Measurements from ENCODE around the gene LIN37. TPM values are rescaled to one million over a fixed set of nuclear protein-coding genes. Genes with fewer than 3 reads are reported as not detected.

Gene LIN37
- total and polyA plus RNA-seq, 12 donors: 6.0 to 137 (median 12.5) TPM

GRCh38 chr19:35777086-35777841 lies 28.9 kb downstream of the LIN37 start:
- H3K4me1 ChIP-seq (replicated peaks in 1 of 2): peaks cover 0 to 5% of the 10 kb centered on the region in 2 donors
- 68 to 87% (median 76%) methylated on average over 11 to 19 of the region's 19 CpGs for WGBS, 4 donors
- DNase-seq: no peak
- TF ChIP-seq POLR2A (IDR thresholded peaks at IDR 0.05) (no peak), CTCF (IDR thresholded peaks at IDR 0.05) (no peak)
- H3K36me3 ChIP-seq (replicated peaks in 1 of 2): peaks cover 0 to 6% of the 10 kb centered on the region in 2 donors
- no peak overlapping the region for H3K27ac ChIP-seq
- no peaks in the 10 kb centered on the region for H3K27me3 ChIP-seq
- H3K9me3 ChIP-seq (replicated peaks in 1 of 3): no peaks in the 10 kb centered on the region
- intact Hi-C loops (cut with DNase I): no loop called here
- H3K4me3 ChIP-seq: no peak overlapping the region

- no peak for DNase-seq
- no peak for TF ChIP-seq CTCF (IDR thresholded peaks at IDR 0.05)
- no peak for TF ChIP-seq POLR2A (IDR thresholded peaks at IDR 0.05)
- peaks cover 0 to 5% of the 10 kb centered on the region in 2 donors for H3K4me1 ChIP-seq (replicated peaks in 1 of 2)
- no peak overlapping the region for H3K4me3 ChIP-seq
- no peaks in the 10 kb centered on the region for H3K9me3 ChIP-seq (replicated peaks in 1 of 3)
- H3K27ac ChIP-seq: no peak overlapping the region
- WGBS, 4 donors: 76 to 96% (median 88%) methylated on average over 5 to 7 of the region's 7 CpGs
- peaks cover 0 to 6% of the 10 kb centered on the region in 2 donors for H3K36me3 ChIP-seq (replicated peaks in 1 of 2)
- H3K27me3 ChIP-seq: no peaks in the 10 kb centered on the region
- intact Hi-C loops (cut with DNase I): no loop called here
These were observed 29.6 kb downstream of the LIN37 start for GRCh38 chr19:35777961-35778360.

GRCh38 chr19:35779033-35779432 lies 30.7 kb downstream of the LIN37 start:
- Histone ChIP-seq H3K36me3 (replicated peaks in 1 of 2) (peaks cover 0 to 6% of the 10 kb centered on the region in 2 donors), H3K27me3 (no peaks in the 10 kb centered on the region), H3K4me1 (replicated peaks in 1 of 2) (peaks cover 0 to 5% of the 10 kb centered on the region in 2 donors), H3K9me3 (replicated peaks in 1 of 3) (no peaks in the 10 kb centered on the region), H3K27ac (no peak overlapping the region), H3K4me3 (no peak overlapping the region)
- WGBS, 4 donors: 92 to 99% (median 95%) methylated on average over 8 of the region's 8 CpGs
- TF ChIP-seq POLR2A (IDR thresholded peaks at IDR 0.05) (no peak), CTCF (IDR thresholded peaks at IDR 0.05) (no peak)
- intact Hi-C loops (cut with DNase I): no loop called here
- DNase-seq: no peak

GRCh38 chr19:35780058-35780457 lies 31.7 kb downstream of the LIN37 start:
- no peak for DNase-seq
- TF ChIP-seq POLR2A (IDR thresholded peaks at IDR 0.05): no peak
- TF ChIP-seq CTCF (IDR thresholded peaks at IDR 0.05): no peak
- intact Hi-C loops (cut with DNase I): no loop called here
- WGBS, 4 donors: 94 to 96% (median 95%) methylated on average over 16 of the region's 16 CpGs
- no peaks in the 10 kb centered on the region for H3K9me3 ChIP-seq (replicated peaks in 1 of 3)
- H3K4me3 ChIP-seq: no peak overlapping the region
- H3K36me3 ChIP-seq (replicated peaks in 1 of 2): peaks cover 0 to 6% of the 10 kb centered on the region in 2 donors
- no peak overlapping the region for H3K27ac ChIP-seq
- no peaks in the 10 kb centered on the region for H3K4me1 ChIP-seq (replicated peaks in 1 of 2)
- no peaks in the 10 kb centered on the region for H3K27me3 ChIP-seq

Measured in adrenal gland (tissue), 12 donors.